Measurements from ENCODE around the gene TRPM3. TPM values are rescaled to one million over a fixed set of nuclear protein-coding genes. Genes with fewer than 3 reads are reported as not detected.

TRPM3 gene
- total RNA-seq, 1 donor from 2014 or later: 0.15 TPM

- Histone ChIP-seq H3K4me1 (no peaks in the 10 kb centered on the region), H3K4me3 (no peak overlapping the region), H3K27me3 (ENCODE audit: low read depth) (no peaks in the 10 kb centered on the region), H3K9me3 (no peaks in the 10 kb centered on the region), H3K27ac (no peak overlapping the region), H3K36me3 (no peaks in the 10 kb centered on the region)
- intact Hi-C loops (cut with DNase I): no loop called here
- no peak for DNase-seq
- TF ChIP-seq, protein P1, sequence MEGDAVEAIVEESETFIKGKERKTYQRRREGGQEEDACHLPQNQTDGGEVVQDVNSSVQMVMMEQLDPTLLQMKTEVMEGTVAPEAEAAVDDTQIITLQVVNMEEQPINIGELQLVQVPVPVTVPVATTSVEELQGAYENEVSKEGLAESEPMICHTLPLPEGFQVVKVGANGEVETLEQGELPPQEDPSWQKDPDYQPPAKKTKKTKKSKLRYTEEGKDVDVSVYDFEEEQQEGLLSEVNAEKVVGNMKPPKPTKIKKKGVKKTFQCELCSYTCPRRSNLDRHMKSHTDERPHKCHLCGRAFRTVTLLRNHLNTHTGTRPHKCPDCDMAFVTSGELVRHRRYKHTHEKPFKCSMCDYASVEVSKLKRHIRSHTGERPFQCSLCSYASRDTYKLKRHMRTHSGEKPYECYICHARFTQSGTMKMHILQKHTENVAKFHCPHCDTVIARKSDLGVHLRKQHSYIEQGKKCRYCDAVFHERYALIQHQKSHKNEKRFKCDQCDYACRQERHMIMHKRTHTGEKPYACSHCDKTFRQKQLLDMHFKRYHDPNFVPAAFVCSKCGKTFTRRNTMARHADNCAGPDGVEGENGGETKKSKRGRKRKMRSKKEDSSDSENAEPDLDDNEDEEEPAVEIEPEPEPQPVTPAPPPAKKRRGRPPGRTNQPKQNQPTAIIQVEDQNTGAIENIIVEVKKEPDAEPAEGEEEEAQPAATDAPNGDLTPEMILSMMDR (IDR thresholded peaks at IDR 0.05): no peak
- ATAC-seq: no peak
These were observed 189.3 kb downstream of the TRPM3 start for GRCh38 chr9:70932097-70932496.

DNA sequence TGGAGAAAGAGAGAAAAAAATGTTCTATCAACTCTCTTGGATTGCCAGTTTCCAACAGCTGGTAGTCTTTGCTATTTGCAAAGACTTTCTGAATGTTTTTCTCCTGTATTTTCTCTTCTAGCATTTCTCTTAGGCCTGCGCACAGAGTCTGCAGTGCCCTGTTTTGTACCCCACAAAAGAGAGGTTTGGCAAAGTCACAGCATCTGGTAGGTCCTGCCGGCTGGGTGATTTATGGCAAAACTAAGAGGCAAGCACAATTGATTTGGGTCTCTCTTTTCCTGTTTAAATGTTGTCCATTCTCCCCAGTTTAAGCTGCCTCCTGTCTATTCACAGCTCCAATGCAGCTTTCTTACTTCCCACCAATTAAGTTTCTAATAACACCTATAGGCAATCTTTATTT is 193.9 kb downstream of the TRPM3 start:
- H3K9me3 ChIP-seq: no peaks in the 10 kb centered on the region
- no peak overlapping the region for H3K27ac ChIP-seq
- no peak for DNase-seq
- TF ChIP-seq, protein P1 (IDR thresholded peaks at IDR 0.05): no peak
- no peak for ATAC-seq
- H3K36me3 ChIP-seq: no peaks in the 10 kb centered on the region
- intact Hi-C loops (cut with DNase I): loop anchor here (5.0 kb wide), 1 partner anchor 320 kb away; no protein-coding TSS in a partner anchor
- H3K4me1 ChIP-seq: no peaks in the 10 kb centered on the region
- no peaks in the 10 kb centered on the region for H3K27me3 ChIP-seq (ENCODE audit: low read depth)
- H3K4me3 ChIP-seq: no peak overlapping the region

GRCh38 chr9:70924895-70925547 is 196.4 kb downstream of the TRPM3 start:
- no peak overlapping the region for H3K4me3 ChIP-seq
- intact Hi-C loops (cut with DNase I): loop anchor here (5.0 kb wide), 1 partner anchor 322 kb away; no protein-coding TSS in a partner anchor
- H3K27me3 ChIP-seq (ENCODE audit: low read depth): no peaks in the 10 kb centered on the region
- no peaks in the 10 kb centered on the region for H3K9me3 ChIP-seq
- TF ChIP-seq, protein P1 (IDR thresholded peaks at IDR 0.05): peak; percentile 70
- no peak overlapping the region for H3K27ac ChIP-seq
- no peaks in the 10 kb centered on the region for H3K4me1 ChIP-seq
- no peak for DNase-seq
- H3K36me3 ChIP-seq: no peaks in the 10 kb centered on the region
- ATAC-seq: peak; percentile 89 to 94

DNA sequence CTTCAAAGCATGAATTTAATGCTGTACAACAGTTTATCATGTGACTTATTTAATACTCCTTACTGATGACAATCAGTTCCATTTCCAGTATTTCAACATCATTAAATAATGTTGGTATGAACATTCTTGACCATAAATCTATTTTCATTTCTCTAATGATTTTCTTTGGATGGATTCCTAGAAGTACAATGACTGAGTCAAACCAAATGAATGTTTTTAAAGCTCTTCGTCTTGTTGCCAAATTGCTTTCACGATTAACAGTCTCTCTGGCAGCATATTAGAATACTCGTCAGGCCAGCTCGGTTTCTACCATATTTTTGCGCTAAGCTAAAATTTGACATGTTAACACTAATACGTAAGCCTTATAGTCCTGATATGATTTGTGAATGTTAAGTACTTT is 197.0 kb downstream of the TRPM3 start:
- H3K4me3 ChIP-seq: no peak overlapping the region
- peak in 1 of 2 donors; percentile 22 for ATAC-seq
- H3K27ac ChIP-seq: no peak overlapping the region

GRCh38 chr9:70923961-70924360 is 197.5 kb downstream of the TRPM3 start:
- Histone ChIP-seq H3K36me3 (no peaks in the 10 kb centered on the region), H3K4me3 (no peak overlapping the region), H3K4me1 (no peaks in the 10 kb centered on the region), H3K9me3 (no peaks in the 10 kb centered on the region), H3K27ac (no peak overlapping the region), H3K27me3 (ENCODE audit: low read depth) (no peaks in the 10 kb centered on the region)
- TF ChIP-seq, protein P1 (IDR thresholded peaks at IDR 0.05): no peak
- intact Hi-C loops (cut with DNase I): no loop called here
- ATAC-seq (no peak), DNase-seq (no peak)

More for the DNA sequence above, 197.0 kb downstream of the TRPM3 start:
- DNase-seq: no peak
- Histone ChIP-seq H3K36me3 (no peaks in the 10 kb centered on the region), H3K9me3 (no peaks in the 10 kb centered on the region), H3K4me1 (no peaks in the 10 kb centered on the region), H3K27me3 (ENCODE audit: low read depth) (no peaks in the 10 kb centered on the region)
- TF ChIP-seq, protein P1 (IDR thresholded peaks at IDR 0.05): no peak
- intact Hi-C loops (cut with DNase I): no loop called here
